HCT116 (cell line): ENCODE results near the gene RNH1. TPM values are rescaled to one million over a fixed set of nuclear protein-coding genes. Genes with fewer than 3 reads are reported as not detected.

ENCODE experiments used
- ATAC-seq: fragments of 200-7000 bp; cut with Tn5 transposase; 2 replicates; pipeline ENCODE4 v1.9.1; 2020; ENCODE audit warnings: mild to moderate bottlenecking, moderate library complexity
- BruUV-seq: library from RNA; stranded (reverse); fragments of 400-500 nt; replicated peaks from 2 replicates; lab custom pipeline; 2021; lab: Mats Ljungman, UMichigan
- CTCF ChIA-PET: fragments of 300-600 bp; sonication (Branson Sonifier 250); formaldehyde crosslinking; loops from one replicate; lab custom pipeline; 2021; ENCODE audit warnings: antibody characterized with exemption; lab: Charles Lee
- POLR2A ChIA-PET: fragments of 300-600, 350-600 bp; sonication (Branson Sonifier 250); formaldehyde crosslinking; loops from one replicate; lab custom pipeline; 2021; ENCODE audit warnings: antibody characterized with exemption; lab: Charles Lee
- RAD21 ChIA-PET, 2 experiments: fragments of 300-600 bp; sonication (Branson Sonifier 250); formaldehyde crosslinking; loops; one replicate each; lab custom pipeline; 2023; ENCODE audit warnings: low total read pairs in 2 of 2; ENCODE audit not compliant: uncharacterized antibody in 2 of 2, unreplicated experiment in 2 of 2, low non-redundant PET in 1 of 2; lab: Charles Lee
- DNase-seq: peaks from one replicate; pipeline ENCODE4 v3.0.0-alpha.2; 2010; ENCODE audit warnings: low read depth, low spot score
- H2AFZ ChIP-seq: fragments of 200-600 bp; shearing (Covaris generic), sonication (generic); 2 replicates; pipeline ENCODE4 v1.6.1; 2017; ENCODE audit warnings: low read depth, mixed run types, mixed read lengths, antibody characterized with exemption, low read length; ENCODE audit not compliant: poor library complexity, severe bottlenecking
- H3K27ac ChIP-seq: 2 replicates; pipeline ENCODE4 v1.5.1; 2012; ENCODE audit warnings: low read depth, low read length
- H3K27me3 ChIP-seq: fragments of 200-600 bp; sonication (generic); 2 replicates; pipeline ENCODE4 v1.6.1; 2016; ENCODE audit warnings: mixed run types, low read length, mixed read lengths; ENCODE audit not compliant: insufficient read depth
- H3K36me3 ChIP-seq, 2 experiments: fragments of 200-500 bp in 1 of 2; fragments of 200-600 bp in 1 of 2; sonication (Bioruptor generic) in 1 of 2; sonication (generic) in 1 of 2; 2 replicates each; pipeline versions ENCODE4 v1.5.1 to v1.6.1; 2014 to 2016; ENCODE audit warnings: low read length in 2 of 2, inconsistent platforms in 1 of 2, mixed read lengths in 1 of 2, mixed run types in 1 of 2; ENCODE audit not compliant: insufficient read depth in 2 of 2, control insufficient read depth in 1 of 2
- H3K4me1 ChIP-seq, 2 experiments: fragments of 200-600 bp in 1 of 2; sonication (generic) in 1 of 2; 2 replicates each; pipeline versions ENCODE4 v1.5.1 to v1.6.1; 2012 to 2017; ENCODE audit warnings: low read length in 2 of 2, inconsistent platforms in 1 of 2, mild to moderate bottlenecking in 1 of 2, mixed read lengths in 1 of 2, mixed run types in 1 of 2, moderate library complexity in 1 of 2; ENCODE audit not compliant: insufficient read depth in 2 of 2, control insufficient read depth in 1 of 2
- H3K4me2 ChIP-seq: fragments of 200-600 bp; sonication (generic); 2 replicates; pipeline ENCODE4 v1.6.1; 2017; ENCODE audit warnings: mixed run types, low read length, mixed read lengths
- H3K4me3 ChIP-seq, 2 experiments: fragments of 200-600 bp in 1 of 2; sonication (generic) in 1 of 2; replicated peaks in 1 of 2; 2 replicates each; pipeline ENCODE4 v1.5.1; 2011 to 2016; ENCODE audit warnings: low read length in 2 of 2, control low read depth in 1 of 2, low read depth in 1 of 2, mild to moderate bottlenecking in 1 of 2, mixed read lengths in 1 of 2, mixed run types in 1 of 2
- H3K79me2 ChIP-seq: fragments of 200-600 bp; sonication (generic); 2 replicates; pipeline ENCODE4 v1.6.1; 2017; ENCODE audit warnings: mild to moderate bottlenecking, mixed run types, low read length, moderate library complexity, mixed read lengths; ENCODE audit not compliant: insufficient read depth
- H3K9ac ChIP-seq: fragments of 200-600 bp; sonication (generic); 2 replicates; pipeline ENCODE4 v1.6.1; 2016; ENCODE audit warnings: low read length, mixed read lengths
- H3K9me2 ChIP-seq: fragments of 200-600 bp; sonication (generic), shearing (Covaris generic); 2 replicates; pipeline ENCODE4 v1.6.1; 2017; ENCODE audit warnings: mixed run types, mild to moderate bottlenecking, moderate library complexity; ENCODE audit not compliant: insufficient read depth
- H3K9me3 ChIP-seq, 2 experiments: fragments of 200-500 bp in 1 of 2; fragments of 200-600 bp in 1 of 2; sonication (Bioruptor generic) in 1 of 2; sonication (generic) in 1 of 2; 2 replicates each; pipeline ENCODE4 v1.6.1; 2014 to 2017; ENCODE audit warnings: low read length in 2 of 2, mixed read lengths in 2 of 2, inconsistent platforms in 1 of 2, low read depth in 1 of 2, mild to moderate bottlenecking in 1 of 2, mixed run types in 1 of 2, moderate library complexity in 1 of 2; ENCODE audit not compliant: control insufficient read depth in 1 of 2, insufficient read depth in 1 of 2
- H4K20me1 ChIP-seq: fragments of 200-600 bp; sonication (generic), shearing (Covaris generic); 2 replicates; pipeline ENCODE4 v1.6.1; 2017; ENCODE audit warnings: mixed run types, mild to moderate bottlenecking, moderate library complexity; ENCODE audit not compliant: insufficient read depth
- ELF1 ChIP-seq: IDR thresholded peaks from 2 replicates; pipeline ENCODE4 v1.6.1; 2012; ENCODE audit warnings: low read depth, borderline replicate concordance
- EZH2phosphoT487 ChIP-seq: fragments of 200-600 bp; IDR thresholded peaks from 2 replicates; pipeline ENCODE4 v1.6.1; 2018; ENCODE audit warnings: antibody characterized with exemption, borderline replicate concordance
- FOSL1 ChIP-seq: IDR thresholded peaks from 2 replicates; pipeline ENCODE4 v1.6.1; 2012; ENCODE audit warnings: low read depth
- POLR2AphosphoS5 ChIP-seq: IDR thresholded peaks from 2 replicates; pipeline ENCODE4 v1.6.1; 2011; ENCODE audit warnings: mild to moderate bottlenecking, low read depth, low read length, moderate library complexity
- RAD21 ChIP-seq: IDR thresholded peaks from 2 replicates; pipeline ENCODE4 v1.6.1; 2012; ENCODE audit warnings: low read depth, mild to moderate bottlenecking
- SIN3A ChIP-seq: IDR thresholded peaks from 2 replicates; pipeline ENCODE4 v1.6.1; 2012; ENCODE audit warnings: low read depth
- SP1 ChIP-seq: IDR thresholded peaks from 2 replicates; pipeline ENCODE4 v1.6.1; 2012; ENCODE audit warnings: low read depth
- TCF7L2 ChIP-seq: IDR thresholded peaks from 2 replicates; pipeline ENCODE4 v1.7.0; 2011; ENCODE audit warnings: borderline replicate concordance, inconsistent platforms; ENCODE audit not compliant: insufficient read depth, insufficient read length; ENCODE audit errors: extremely low read depth
- intact Hi-C: fragments of 100-400 bp; cut with micrococcal nuclease; formaldehyde crosslinking; loops from 2 replicates; pipeline ENCODE4 v1.10.0; 2022
- total RNA-seq: library from RNA; stranded (reverse); gene quantifications from one replicate; pipeline ENCODE4 v1.2.1, GENCODE V29; 2021; ENCODE audit not compliant: unreplicated experiment
- TF ChIP-seq, protein P1 (sequence below): IDR thresholded peaks from 2 replicates; pipeline ENCODE4 v1.6.1; 2011; ENCODE audit warnings: mild to moderate bottlenecking, low read length, moderate library complexity; ENCODE audit not compliant: insufficient replicate concordance; ENCODE audit errors: extremely low read depth

The RNH1 gene
- total RNA-seq, 1 experiment from 2014 or later: 120 TPM

- TF ChIP-seq ELF1 (no peak), SIN3A (no peak), RAD21 (no peak), FOSL1 (no peak), SP1 (no peak), TCF7L2 (no peak), EZH2phosphoT487 (no peak), POLR2AphosphoS5 (no peak)
- TF ChIP-seq, protein P1, sequence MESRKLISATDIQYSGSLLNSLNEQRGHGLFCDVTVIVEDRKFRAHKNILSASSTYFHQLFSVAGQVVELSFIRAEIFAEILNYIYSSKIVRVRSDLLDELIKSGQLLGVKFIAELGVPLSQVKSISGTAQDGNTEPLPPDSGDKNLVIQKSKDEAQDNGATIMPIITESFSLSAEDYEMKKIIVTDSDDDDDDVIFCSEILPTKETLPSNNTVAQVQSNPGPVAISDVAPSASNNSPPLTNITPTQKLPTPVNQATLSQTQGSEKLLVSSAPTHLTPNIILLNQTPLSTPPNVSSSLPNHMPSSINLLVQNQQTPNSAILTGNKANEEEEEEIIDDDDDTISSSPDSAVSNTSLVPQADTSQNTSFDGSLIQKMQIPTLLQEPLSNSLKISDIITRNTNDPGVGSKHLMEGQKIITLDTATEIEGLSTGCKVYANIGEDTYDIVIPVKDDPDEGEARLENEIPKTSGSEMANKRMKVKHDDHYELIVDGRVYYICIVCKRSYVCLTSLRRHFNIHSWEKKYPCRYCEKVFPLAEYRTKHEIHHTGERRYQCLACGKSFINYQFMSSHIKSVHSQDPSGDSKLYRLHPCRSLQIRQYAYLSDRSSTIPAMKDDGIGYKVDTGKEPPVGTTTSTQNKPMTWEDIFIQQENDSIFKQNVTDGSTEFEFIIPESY: no peak
- Histone ChIP-seq H3K27ac (no peak overlapping the region), H3K4me3 (no peak overlapping the region), H3K9me2 (no peaks in the 10 kb centered on the region), H3K4me1 (peaks cover 6 to 22% of the 10 kb centered on the region in 2 experiments; a peak in 3 of 4 replicates), H2AFZ (no peak overlapping the region), H3K4me2 (no peak overlapping the region), H3K9ac (no peak overlapping the region), H3K27me3 (no peaks in the 10 kb centered on the region), H3K36me3 (peaks cover 11 to 16% of the 10 kb centered on the region in 2 experiments), H3K79me2 (peaks cover 45% of the 10 kb centered on the region), H3K9me3 (no peaks in the 10 kb centered on the region; a peak in 1 of 4 replicates), H4K20me1 (no peaks in the 10 kb centered on the region)
- POLR2A ChIA-PET: no interaction called here
- no TSS peak for BruUV-seq
- intact Hi-C loops: no loop called here
- ATAC-seq (no peak), DNase-seq (no peak)
- RAD21 ChIA-PET: no interaction called here
- CTCF ChIA-PET: no interaction called here
Measured at GRCh38 chr11:503179-503981, 3.7 kb downstream of the RNH1 start.
